ENCODE measurements around the gene CCDC102A.

Gene CCDC102A

GRCh38 chr16:57517397-57518367 is 18.7 kb downstream of the CCDC102A start:
- no peak for DNase-seq

- DNase-seq, result no peak
These were observed 19.6 kb downstream of the CCDC102A start for GRCh38 chr16:57516773-57517172.

- DNase-seq, result peak; percentile 13
These were observed 20.1 kb downstream of the CCDC102A start for GRCh38 chr16:57516176-57516725.

GRCh38 chr16:57514791-57515600 is 21.4 kb downstream of the CCDC102A start:
- DNase-seq, result no peak

- no peak for DNase-seq
These were observed 22.0 kb downstream of the CCDC102A start for GRCh38 chr16:57514371-57514770.

- DNase-seq, result no peak
These were observed 22.8 kb downstream of the CCDC102A start for GRCh38 chr16:57513371-57514102.

- no peak for DNase-seq
These were observed 23.9 kb downstream of the CCDC102A start for GRCh38 chr16:57512296-57513001.

GRCh38 chr16:57510016-57510871 is 26.1 kb downstream of the CCDC102A start:
- no peak for DNase-seq

- DNase-seq, result no peak
These were observed 27.0 kb downstream of the CCDC102A start for GRCh38 chr16:57509231-57509923.

GRCh38 chr16:57508035-57508425 is 28.3 kb downstream of the CCDC102A start:
- no peak for DNase-seq

- peak; percentile 60 for DNase-seq
These were observed 29.0 kb downstream of the CCDC102A start for GRCh38 chr16:57507136-57508034.

- DNase-seq, result peak; percentile 11
These were observed 31.2 kb downstream of the CCDC102A start for GRCh38 chr16:57505169-57505568.

GRCh38 chr16:57504491-57504890 is 31.9 kb downstream of the CCDC102A start:
- no peak for DNase-seq

- no peak for DNase-seq
These were observed 32.4 kb downstream of the CCDC102A start for GRCh38 chr16:57504001-57504400.

GRCh38 chr16:57503366-57503765 is 33.0 kb downstream of the CCDC102A start:
- DNase-seq, result peak; percentile 58

- no peak for DNase-seq
These were observed 34.2 kb downstream of the CCDC102A start for GRCh38 chr16:57502048-57502775.

- no peak for DNase-seq
These were observed 34.9 kb downstream of the CCDC102A start for GRCh38 chr16:57501492-57501891.

- DNase-seq, result no peak
These were observed 35.7 kb downstream of the CCDC102A start for GRCh38 chr16:57500578-57501111.
